HCT116 (cell line): ENCODE data around the gene JAK2. TPM values are rescaled to one million over a fixed set of nuclear protein-coding genes. Genes with fewer than 3 reads are reported as not detected.

ENCODE experiments used
- ATAC-seq: fragments of 200-7000 bp; cut with Tn5 transposase; 2 replicates; pipeline ENCODE4 v1.9.1; 2020; ENCODE audit warnings: mild to moderate bottlenecking, moderate library complexity
- BruUV-seq: library from RNA; stranded (reverse); fragments of 400-500 nt; replicated peaks from 2 replicates; lab custom pipeline; 2021; lab: Mats Ljungman, UMichigan
- CTCF ChIA-PET: fragments of 300-600 bp; sonication (Branson Sonifier 250); formaldehyde crosslinking; loops from one replicate; lab custom pipeline; 2021; ENCODE audit warnings: antibody characterized with exemption; lab: Charles Lee
- POLR2A ChIA-PET: fragments of 300-600, 350-600 bp; sonication (Branson Sonifier 250); formaldehyde crosslinking; loops from one replicate; lab custom pipeline; 2021; ENCODE audit warnings: antibody characterized with exemption; lab: Charles Lee
- RAD21 ChIA-PET, 2 experiments: fragments of 300-600 bp; sonication (Branson Sonifier 250); formaldehyde crosslinking; loops; one replicate each; lab custom pipeline; 2023; ENCODE audit warnings: low total read pairs in 2 of 2; ENCODE audit not compliant: uncharacterized antibody in 2 of 2, unreplicated experiment in 2 of 2, low non-redundant PET in 1 of 2; lab: Charles Lee
- DNase-seq: peaks from one replicate; pipeline ENCODE4 v3.0.0-alpha.2; 2010; ENCODE audit warnings: low read depth, low spot score
- H2AFZ ChIP-seq: fragments of 200-600 bp; shearing (Covaris generic), sonication (generic); 2 replicates; pipeline ENCODE4 v1.6.1; 2017; ENCODE audit warnings: low read depth, mixed run types, mixed read lengths, antibody characterized with exemption, low read length; ENCODE audit not compliant: poor library complexity, severe bottlenecking
- H3K27ac ChIP-seq: 2 replicates; pipeline ENCODE4 v1.5.1; 2012; ENCODE audit warnings: low read depth, low read length
- H3K27me3 ChIP-seq: fragments of 200-600 bp; sonication (generic); 2 replicates; pipeline ENCODE4 v1.6.1; 2016; ENCODE audit warnings: mixed run types, low read length, mixed read lengths; ENCODE audit not compliant: insufficient read depth
- H3K36me3 ChIP-seq, 2 experiments: fragments of 200-500 bp in 1 of 2; fragments of 200-600 bp in 1 of 2; sonication (Bioruptor generic) in 1 of 2; sonication (generic) in 1 of 2; 2 replicates each; pipeline versions ENCODE4 v1.5.1 to v1.6.1; 2014 to 2016; ENCODE audit warnings: low read length in 2 of 2, inconsistent platforms in 1 of 2, mixed read lengths in 1 of 2, mixed run types in 1 of 2; ENCODE audit not compliant: insufficient read depth in 2 of 2, control insufficient read depth in 1 of 2
- H3K4me1 ChIP-seq, 2 experiments: fragments of 200-600 bp in 1 of 2; sonication (generic) in 1 of 2; 2 replicates each; pipeline versions ENCODE4 v1.5.1 to v1.6.1; 2012 to 2017; ENCODE audit warnings: low read length in 2 of 2, inconsistent platforms in 1 of 2, mild to moderate bottlenecking in 1 of 2, mixed read lengths in 1 of 2, mixed run types in 1 of 2, moderate library complexity in 1 of 2; ENCODE audit not compliant: insufficient read depth in 2 of 2, control insufficient read depth in 1 of 2
- H3K4me2 ChIP-seq: fragments of 200-600 bp; sonication (generic); 2 replicates; pipeline ENCODE4 v1.6.1; 2017; ENCODE audit warnings: mixed run types, low read length, mixed read lengths
- H3K4me3 ChIP-seq, 2 experiments: fragments of 200-600 bp in 1 of 2; sonication (generic) in 1 of 2; replicated peaks in 1 of 2; 2 replicates each; pipeline ENCODE4 v1.5.1; 2011 to 2016; ENCODE audit warnings: low read length in 2 of 2, control low read depth in 1 of 2, low read depth in 1 of 2, mild to moderate bottlenecking in 1 of 2, mixed read lengths in 1 of 2, mixed run types in 1 of 2
- H3K79me2 ChIP-seq: fragments of 200-600 bp; sonication (generic); 2 replicates; pipeline ENCODE4 v1.6.1; 2017; ENCODE audit warnings: mild to moderate bottlenecking, mixed run types, low read length, moderate library complexity, mixed read lengths; ENCODE audit not compliant: insufficient read depth
- H3K9ac ChIP-seq: fragments of 200-600 bp; sonication (generic); 2 replicates; pipeline ENCODE4 v1.6.1; 2016; ENCODE audit warnings: low read length, mixed read lengths
- H3K9me2 ChIP-seq: fragments of 200-600 bp; sonication (generic), shearing (Covaris generic); 2 replicates; pipeline ENCODE4 v1.6.1; 2017; ENCODE audit warnings: mixed run types, mild to moderate bottlenecking, moderate library complexity; ENCODE audit not compliant: insufficient read depth
- H3K9me3 ChIP-seq, 2 experiments: fragments of 200-500 bp in 1 of 2; fragments of 200-600 bp in 1 of 2; sonication (Bioruptor generic) in 1 of 2; sonication (generic) in 1 of 2; 2 replicates each; pipeline ENCODE4 v1.6.1; 2014 to 2017; ENCODE audit warnings: low read length in 2 of 2, mixed read lengths in 2 of 2, inconsistent platforms in 1 of 2, low read depth in 1 of 2, mild to moderate bottlenecking in 1 of 2, mixed run types in 1 of 2, moderate library complexity in 1 of 2; ENCODE audit not compliant: control insufficient read depth in 1 of 2, insufficient read depth in 1 of 2
- H4K20me1 ChIP-seq: fragments of 200-600 bp; sonication (generic), shearing (Covaris generic); 2 replicates; pipeline ENCODE4 v1.6.1; 2017; ENCODE audit warnings: mixed run types, mild to moderate bottlenecking, moderate library complexity; ENCODE audit not compliant: insufficient read depth
- CTCF ChIP-seq, 3 experiments: fragments of 200-600 bp in 1 of 3; sonication (generic) in 1 of 3; IDR thresholded peaks in 2 of 3; conservative IDR thresholded peaks in 1 of 3; 2 replicates each; pipeline ENCODE4 v1.5.1; 2012 to 2017; ENCODE audit warnings: low read depth in 2 of 3, low read length in 2 of 3, antibody characterized with exemption in 1 of 3, borderline replicate concordance in 1 of 3, control low read depth in 1 of 3, mild to moderate bottlenecking in 1 of 3, mixed read lengths in 1 of 3, mixed run types in 1 of 3, moderate library complexity in 1 of 3; ENCODE audit not compliant: insufficient read depth in 1 of 3
- FOSL1 ChIP-seq: IDR thresholded peaks from 2 replicates; pipeline ENCODE4 v1.6.1; 2012; ENCODE audit warnings: low read depth
- JUND ChIP-seq: IDR thresholded peaks from 2 replicates; pipeline ENCODE4 v1.6.1; 2012
- REST ChIP-seq: IDR thresholded peaks from 2 replicates; pipeline ENCODE4 v1.6.1; 2012; ENCODE audit warnings: low read depth
- TCF7L2 ChIP-seq: IDR thresholded peaks from 2 replicates; pipeline ENCODE4 v1.7.0; 2011; ENCODE audit warnings: borderline replicate concordance, inconsistent platforms; ENCODE audit not compliant: insufficient read depth, insufficient read length; ENCODE audit errors: extremely low read depth
- ZBTB33 ChIP-seq: IDR thresholded peaks from 2 replicates; pipeline ENCODE4 v1.6.1; 2011; ENCODE audit warnings: mild to moderate bottlenecking, low read length, moderate library complexity; ENCODE audit not compliant: insufficient replicate concordance; ENCODE audit errors: extremely low read depth
- intact Hi-C: fragments of 100-400 bp; cut with micrococcal nuclease; formaldehyde crosslinking; loops from 2 replicates; pipeline ENCODE4 v1.10.0; 2022
- total RNA-seq: library from RNA; stranded (reverse); gene quantifications from one replicate; pipeline ENCODE4 v1.2.1, GENCODE V29; 2021; ENCODE audit not compliant: unreplicated experiment

The JAK2 gene
- total RNA-seq, 1 experiment from 2014 or later: 4.6 TPM

- no peak for TF ChIP-seq TCF7L2
- TF ChIP-seq, all 23 proteins: peak for 0
These were observed 87.8 kb downstream of the JAK2 start (continued) for GRCh38 chr9:5072871-5073270.

GRCh38 chr9:5073701-5074100, 88.6 kb downstream of the JAK2 start:
- peak in 1 of 3 experiments; percentile 4; a peak in 1 of 6 replicates for TF ChIP-seq CTCF (IDR thresholded peaks at IDR 0.05 in 2 of 3, conservative IDR thresholded peaks at IDR 0.05 in 1 of 3; ENCODE audit: borderline replicate concordance in 1 of 3, insufficient read depth in 1 of 3, low read depth in 2 of 3, low read length in 2 of 3)
- no peak for TF ChIP-seq TCF7L2
- TF ChIP-seq REST: no peak
- TF ChIP-seq JUND: no peak
- TF ChIP-seq ZBTB33: no peak
- no peak for TF ChIP-seq FOSL1
- TF ChIP-seq, all 23 proteins: peak for 1
- no peak overlapping the region for H2AFZ ChIP-seq
- H3K9me3 ChIP-seq: no peaks in the 10 kb centered on the region
- ChIA-PET POLR2A (no interaction called here), CTCF (interaction anchor here (0.8 kb wide), 1 partner anchor 9 kb away, joined by 3 read pairs; no protein-coding TSS in a partner anchor), RAD21 (no interaction called here)
- H3K4me2 ChIP-seq: no peak overlapping the region
- no peaks in the 10 kb centered on the region for H3K4me1 ChIP-seq
- no peaks in the 10 kb centered on the region for H3K27me3 ChIP-seq
- H3K9me2 ChIP-seq: no peaks in the 10 kb centered on the region
- no peak for DNase-seq
- H3K4me3 ChIP-seq: no peak overlapping the region
- no peak overlapping the region for H3K9ac ChIP-seq
- no peak overlapping the region for H3K27ac ChIP-seq
- no peaks in the 10 kb centered on the region for H3K36me3 ChIP-seq
- no TSS peak for BruUV-seq
- no peaks in the 10 kb centered on the region for H3K79me2 ChIP-seq
- no peaks in the 10 kb centered on the region for H4K20me1 ChIP-seq
- no peak for ATAC-seq
- intact Hi-C loops: no loop called here
